Loucy (cell line): ENCODE measurements around the gene GTPBP4.

Experiments used
- H2AFZ ChIP-seq: fragments of 200-600 bp; sonication (generic); 2 replicates; pipeline ENCODE4 v1.6.0; 2016; ENCODE audit warnings: antibody characterized with exemption, mild to moderate bottlenecking, low read length, moderate library complexity
- H3F3A ChIP-seq: fragments of 200-600 bp; 2 replicates; pipeline ENCODE4 v1.6.0; 2016; ENCODE audit warnings: antibody characterized with exemption, low read depth, mild to moderate bottlenecking
- H3K27me3 ChIP-seq: fragments of 200-600 bp; sonication (generic); 2 replicates; pipeline ENCODE4 v1.6.1; 2014; ENCODE audit warnings: low read length, mild to moderate bottlenecking; ENCODE audit not compliant: insufficient read depth, poor library complexity, severe bottlenecking
- H3K36me3 ChIP-seq: fragments of 200-600 bp; sonication (generic); 2 replicates; pipeline ENCODE4 v1.6.1; 2016; ENCODE audit warnings: low read length; ENCODE audit not compliant: insufficient read depth
- H3K4me1 ChIP-seq: fragments of 200-600 bp; sonication (generic); 2 replicates; pipeline ENCODE4 v1.5.1; 2014; ENCODE audit warnings: low read length, mild to moderate bottlenecking; ENCODE audit not compliant: insufficient read depth, poor library complexity, severe bottlenecking
- H3K4me2 ChIP-seq: fragments of 200-600 bp; sonication (generic); 2 replicates; pipeline ENCODE4 v1.6.0; 2014; ENCODE audit warnings: antibody characterized with exemption, low read length, low read depth, mild to moderate bottlenecking; ENCODE audit not compliant: poor library complexity, severe bottlenecking
- H3K4me3 ChIP-seq: fragments of 200-600 bp; sonication (generic); 2 replicates; pipeline ENCODE4 v1.5.1; 2014; ENCODE audit warnings: low read length, mild to moderate bottlenecking, mixed read lengths; ENCODE audit not compliant: poor library complexity, severe bottlenecking
- H3K79me2 ChIP-seq: fragments of 200-600 bp; sonication (generic); 2 replicates; pipeline ENCODE4 v1.6.1; 2014; ENCODE audit warnings: low read length; ENCODE audit not compliant: insufficient read depth
- H3K9ac ChIP-seq: fragments of 200-600 bp; sonication (generic); 2 replicates; pipeline ENCODE4 v1.6.0; 2014; ENCODE audit warnings: mild to moderate bottlenecking, low read depth, low read length, moderate library complexity; ENCODE audit not compliant: poor library complexity, severe bottlenecking
- H3K9me2 ChIP-seq: fragments of 200-600 bp; sonication (generic); replicated peaks from 2 replicates; pipeline ENCODE4 v1.6.1; 2016; ENCODE audit warnings: low read depth, low read length, mixed read lengths
- H3K9me3 ChIP-seq: fragments of 200-600 bp; sonication (generic); 2 replicates; pipeline ENCODE4 v1.6.1; 2014; ENCODE audit warnings: mild to moderate bottlenecking, antibody characterized with exemption, low read length, low read depth; ENCODE audit not compliant: insufficient read depth
- H4K20me1 ChIP-seq: fragments of 200-600 bp; sonication (generic); 2 replicates; pipeline ENCODE4 v1.6.0; 2014; ENCODE audit warnings: antibody characterized with exemption, low read length, mild to moderate bottlenecking; ENCODE audit not compliant: insufficient read depth, poor library complexity, severe bottlenecking
- EZH2phosphoT487 ChIP-seq: fragments of 200-600 bp; IDR thresholded peaks from 2 replicates; pipeline ENCODE4 v1.6.1; 2018; ENCODE audit warnings: antibody characterized with exemption, mild to moderate bottlenecking, moderate library complexity, borderline replicate concordance
- TF ChIP-seq, protein P1 (sequence below): fragments of 200-600 bp; sonication (generic); conservative IDR thresholded peaks from 2 replicates; pipeline ENCODE4 v1.5.1; 2014; ENCODE audit warnings: mild to moderate bottlenecking, antibody characterized with exemption, low read length

The GTPBP4 gene

DNA sequence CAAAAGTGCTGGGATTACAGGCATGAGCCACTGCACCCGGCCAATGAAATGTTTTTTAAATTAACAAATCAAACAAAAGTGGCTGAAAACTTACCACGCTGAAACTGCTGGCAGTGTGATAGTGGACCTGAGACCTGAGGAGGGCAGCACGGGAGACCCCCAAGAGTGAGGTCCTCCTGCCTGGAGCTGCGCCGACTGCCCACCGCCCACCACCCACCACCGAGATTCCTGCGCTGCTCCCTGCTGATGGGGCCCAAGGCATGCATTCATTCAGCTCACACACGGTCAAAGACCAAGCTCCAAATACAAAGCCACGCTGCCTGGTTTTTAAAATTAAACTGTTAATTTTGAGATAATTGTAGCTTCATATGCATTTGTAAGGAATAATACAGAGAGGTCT lies 40.4 kb upstream of the GTPBP4 start:
- no peak for TF ChIP-seq EZH2phosphoT487
- TF ChIP-seq, protein P1, sequence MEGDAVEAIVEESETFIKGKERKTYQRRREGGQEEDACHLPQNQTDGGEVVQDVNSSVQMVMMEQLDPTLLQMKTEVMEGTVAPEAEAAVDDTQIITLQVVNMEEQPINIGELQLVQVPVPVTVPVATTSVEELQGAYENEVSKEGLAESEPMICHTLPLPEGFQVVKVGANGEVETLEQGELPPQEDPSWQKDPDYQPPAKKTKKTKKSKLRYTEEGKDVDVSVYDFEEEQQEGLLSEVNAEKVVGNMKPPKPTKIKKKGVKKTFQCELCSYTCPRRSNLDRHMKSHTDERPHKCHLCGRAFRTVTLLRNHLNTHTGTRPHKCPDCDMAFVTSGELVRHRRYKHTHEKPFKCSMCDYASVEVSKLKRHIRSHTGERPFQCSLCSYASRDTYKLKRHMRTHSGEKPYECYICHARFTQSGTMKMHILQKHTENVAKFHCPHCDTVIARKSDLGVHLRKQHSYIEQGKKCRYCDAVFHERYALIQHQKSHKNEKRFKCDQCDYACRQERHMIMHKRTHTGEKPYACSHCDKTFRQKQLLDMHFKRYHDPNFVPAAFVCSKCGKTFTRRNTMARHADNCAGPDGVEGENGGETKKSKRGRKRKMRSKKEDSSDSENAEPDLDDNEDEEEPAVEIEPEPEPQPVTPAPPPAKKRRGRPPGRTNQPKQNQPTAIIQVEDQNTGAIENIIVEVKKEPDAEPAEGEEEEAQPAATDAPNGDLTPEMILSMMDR = no peak
- no peak overlapping the region for H3K9ac ChIP-seq
- no peaks in the 10 kb centered on the region for H3K9me3 ChIP-seq
- H3K79me2 ChIP-seq = no peaks in the 10 kb centered on the region
- H3K4me3 ChIP-seq = no peak overlapping the region
- no peaks in the 10 kb centered on the region for H3F3A ChIP-seq
- H3K27me3 ChIP-seq = no peaks in the 10 kb centered on the region
- H3K4me1 ChIP-seq = peaks cover 8% of the 10 kb centered on the region
- no peaks in the 10 kb centered on the region for H3K9me2 ChIP-seq
- no peak overlapping the region for H3K4me2 ChIP-seq
- H4K20me1 ChIP-seq = no peaks in the 10 kb centered on the region
- H2AFZ ChIP-seq = no peak overlapping the region
- no peaks in the 10 kb centered on the region for H3K36me3 ChIP-seq

DNA sequence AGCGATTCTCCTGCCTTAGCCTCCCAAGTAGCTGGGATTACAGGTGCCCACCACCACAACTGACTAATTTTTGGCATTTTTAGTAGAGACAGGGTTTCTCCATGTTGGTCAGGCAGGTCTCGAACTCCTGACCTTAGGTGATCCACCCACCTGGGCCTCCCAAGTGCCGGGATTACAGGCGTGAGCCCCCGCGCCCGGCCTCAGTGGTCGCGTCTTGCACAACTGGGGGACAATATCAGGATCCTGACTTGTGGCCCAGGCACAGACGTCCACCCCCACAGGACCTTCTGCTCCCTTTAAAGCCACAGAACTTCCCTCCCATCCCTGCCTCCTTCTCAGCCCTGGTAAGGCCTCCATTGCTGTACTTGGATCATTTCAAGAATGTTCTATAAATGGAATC lies 39.9 kb upstream of the GTPBP4 start:
- no peaks in the 10 kb centered on the region for H3K79me2 ChIP-seq
- no peaks in the 10 kb centered on the region for H3K27me3 ChIP-seq
- no peak overlapping the region for H3K9ac ChIP-seq
- H3K4me3 ChIP-seq = no peak overlapping the region
- no peaks in the 10 kb centered on the region for H4K20me1 ChIP-seq
- H2AFZ ChIP-seq = no peak overlapping the region
- peaks cover 8% of the 10 kb centered on the region for H3K4me1 ChIP-seq
- no peak overlapping the region for H3K4me2 ChIP-seq
- H3K36me3 ChIP-seq = no peaks in the 10 kb centered on the region
- no peaks in the 10 kb centered on the region for H3K9me2 ChIP-seq
- no peaks in the 10 kb centered on the region for H3K9me3 ChIP-seq
- no peaks in the 10 kb centered on the region for H3F3A ChIP-seq
- TF ChIP-seq, protein P1 = no peak
- no peak for TF ChIP-seq EZH2phosphoT487

DNA sequence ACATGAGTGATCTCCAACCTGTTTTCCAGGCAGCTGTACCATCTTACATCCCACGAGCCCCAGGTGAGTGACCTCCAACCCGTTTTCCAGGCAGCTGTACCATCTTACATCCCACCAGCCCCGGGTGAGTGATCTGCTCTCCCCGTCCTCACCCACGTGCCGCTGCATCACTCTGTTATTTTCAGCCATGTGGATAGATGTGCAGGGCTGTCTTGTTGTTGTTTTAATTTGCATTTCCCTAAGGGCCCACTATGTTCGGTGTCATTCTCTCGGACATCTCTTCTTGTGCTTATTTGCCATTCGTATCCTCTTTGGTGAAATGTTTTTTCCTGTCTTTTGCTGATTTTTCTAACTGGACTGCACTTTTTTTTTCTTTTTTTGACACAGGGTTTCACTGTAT lies 38.8 kb upstream of the GTPBP4 start:
- H3K9me3 ChIP-seq = no peaks in the 10 kb centered on the region
- H3K79me2 ChIP-seq = no peaks in the 10 kb centered on the region
- H3K4me3 ChIP-seq = no peak overlapping the region
- no peaks in the 10 kb centered on the region for H3K27me3 ChIP-seq
- H2AFZ ChIP-seq = no peak overlapping the region
- H3K4me1 ChIP-seq = peaks cover under 1% of the 10 kb centered on the region
- H3K4me2 ChIP-seq = no peak overlapping the region
- TF ChIP-seq, protein P1 = no peak
- TF ChIP-seq EZH2phosphoT487 = no peak
- no peaks in the 10 kb centered on the region for H3K36me3 ChIP-seq
- H3F3A ChIP-seq = no peaks in the 10 kb centered on the region
- H3K9ac ChIP-seq = no peak overlapping the region
- no peaks in the 10 kb centered on the region for H4K20me1 ChIP-seq
- no peaks in the 10 kb centered on the region for H3K9me2 ChIP-seq
